Measurements from ENCODE around the gene ITGB1BP1.

ITGB1BP1 gene

DNA sequence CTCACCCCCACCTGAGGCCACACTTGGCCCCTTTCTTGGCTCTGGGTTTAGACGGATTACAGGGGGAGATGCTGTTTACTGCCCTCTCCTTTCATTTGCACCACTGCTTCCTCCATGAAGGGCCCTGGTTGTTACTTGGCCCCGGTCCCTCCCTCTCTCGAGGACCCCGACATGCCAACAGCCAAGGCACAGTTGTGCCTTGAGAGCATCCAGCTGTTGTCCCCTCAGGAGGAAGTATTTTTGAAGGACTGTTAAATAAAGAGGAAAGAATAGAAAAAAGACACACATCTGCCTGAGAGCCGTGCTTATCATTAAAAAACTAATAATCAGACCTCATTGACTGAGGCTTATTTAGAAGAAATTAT, 44.0 kb downstream of the ITGB1BP1 start:
- no peak overlapping the region for H3K9ac ChIP-seq (ENCODE audit: low read length)
- H3K9me3 ChIP-seq (ENCODE audit: control insufficient read depth, low read length): no peaks in the 10 kb centered on the region
- H3K4me3 ChIP-seq (ENCODE audit: low read length): no peak overlapping the region
- H3K27me3 ChIP-seq (ENCODE audit: control insufficient read depth, insufficient read depth, low read length): no peaks in the 10 kb centered on the region
- H3K4me1 ChIP-seq (ENCODE audit: control insufficient read depth, insufficient read depth, low read length): peaks cover 18% of the 10 kb centered on the region
- H3K36me3 ChIP-seq (ENCODE audit: control insufficient read depth, insufficient read depth, low read length): peaks cover 15% of the 10 kb centered on the region

DNA sequence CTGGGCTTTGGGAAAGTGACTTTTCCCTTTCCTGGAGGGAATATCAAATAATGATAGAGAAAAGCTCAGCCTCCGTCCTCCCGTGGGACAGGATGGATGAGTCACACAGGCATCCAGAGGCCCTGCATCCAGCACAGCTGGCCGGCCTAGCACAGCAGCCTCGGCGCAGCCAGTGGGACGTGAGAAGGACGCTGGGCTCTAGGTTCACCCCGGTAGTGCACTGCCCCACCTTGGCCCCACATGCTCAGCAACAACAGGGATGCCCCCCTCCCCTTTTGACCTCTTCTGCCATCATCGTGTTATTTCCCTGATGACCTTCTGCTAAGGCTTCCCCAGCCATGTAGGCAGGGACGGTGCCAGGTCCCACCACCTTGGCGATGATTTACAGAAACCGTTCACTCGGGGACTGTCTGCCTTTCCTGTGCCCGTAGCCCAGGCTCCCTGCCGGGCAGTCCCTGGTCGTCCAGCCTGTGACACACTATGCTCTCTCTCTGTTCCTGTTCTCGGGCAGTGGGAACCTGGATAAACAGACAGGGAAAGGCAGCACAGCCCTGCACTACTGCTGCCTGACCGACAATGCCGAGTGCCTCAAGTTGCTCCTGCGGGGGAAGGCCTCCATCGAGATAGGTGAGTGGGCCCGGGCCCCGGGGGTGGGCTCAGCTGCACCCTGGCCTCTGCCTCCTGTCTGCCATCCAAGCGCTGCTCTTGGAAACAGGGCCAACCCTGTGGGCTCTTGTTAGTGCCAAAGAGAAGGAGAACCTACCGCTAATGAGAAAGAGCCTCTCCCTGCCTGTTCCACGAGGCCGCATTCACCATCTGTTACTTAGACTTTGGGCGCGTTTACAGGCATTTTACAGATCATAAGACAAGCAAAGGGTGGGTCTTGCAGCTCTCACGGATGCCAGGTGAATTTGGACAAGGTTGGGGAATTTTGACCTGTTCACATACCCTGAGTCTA, 44.6 kb downstream of the ITGB1BP1 start:
- H3K36me3 ChIP-seq (ENCODE audit: control insufficient read depth, insufficient read depth, low read length): peaks cover 17% of the 10 kb centered on the region
- no peaks in the 10 kb centered on the region for H3K9me3 ChIP-seq (ENCODE audit: control insufficient read depth, low read length)
- H3K4me1 ChIP-seq (ENCODE audit: control insufficient read depth, insufficient read depth, low read length): peaks cover 18% of the 10 kb centered on the region
- no peak overlapping the region for H3K9ac ChIP-seq (ENCODE audit: low read length)
- no peaks in the 10 kb centered on the region for H3K27me3 ChIP-seq (ENCODE audit: control insufficient read depth, insufficient read depth, low read length)
- H3K4me3 ChIP-seq (ENCODE audit: low read length): no peak overlapping the region

DNA sequence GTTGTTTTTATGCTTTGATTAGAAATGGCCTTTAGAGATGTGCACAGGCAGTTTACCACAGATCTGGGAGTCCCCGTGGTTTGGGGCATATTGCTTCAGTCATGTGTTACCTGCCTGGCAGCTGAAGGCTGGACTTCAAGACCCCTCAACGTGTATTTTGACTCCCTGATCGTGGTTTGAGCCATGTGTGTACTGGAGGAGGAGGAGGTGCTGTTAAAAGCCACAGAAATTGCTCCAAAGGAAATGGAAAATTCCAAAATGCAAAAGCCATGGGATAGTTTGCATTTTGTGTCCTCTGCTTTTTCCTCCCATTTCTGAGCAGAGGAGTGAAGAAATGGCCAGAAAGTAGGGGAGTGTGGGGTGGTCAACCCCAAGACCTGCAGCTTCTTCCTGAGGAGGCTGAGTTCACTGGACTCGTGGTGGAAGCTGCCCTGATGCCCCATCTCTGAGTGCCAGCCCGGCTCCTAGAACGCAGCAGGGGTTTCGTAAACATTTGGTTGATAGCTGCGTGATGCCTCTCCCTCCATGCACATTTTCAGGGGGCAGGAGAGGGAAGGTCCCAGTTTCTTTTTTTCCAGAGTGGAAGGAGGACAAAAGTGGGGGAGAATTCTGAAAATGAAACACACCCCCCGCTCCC, 45.7 kb downstream of the ITGB1BP1 start:
- peaks cover 20% of the 10 kb centered on the region for H3K36me3 ChIP-seq (ENCODE audit: control insufficient read depth, insufficient read depth, low read length)
- H3K4me3 ChIP-seq (ENCODE audit: low read length): no peak overlapping the region
- no peaks in the 10 kb centered on the region for H3K9me3 ChIP-seq (ENCODE audit: control insufficient read depth, low read length)
- peaks cover 18% of the 10 kb centered on the region for H3K4me1 ChIP-seq (ENCODE audit: control insufficient read depth, insufficient read depth, low read length)
- no peaks in the 10 kb centered on the region for H3K27me3 ChIP-seq (ENCODE audit: control insufficient read depth, insufficient read depth, low read length)
- no peak overlapping the region for H3K9ac ChIP-seq (ENCODE audit: low read length)

DNA sequence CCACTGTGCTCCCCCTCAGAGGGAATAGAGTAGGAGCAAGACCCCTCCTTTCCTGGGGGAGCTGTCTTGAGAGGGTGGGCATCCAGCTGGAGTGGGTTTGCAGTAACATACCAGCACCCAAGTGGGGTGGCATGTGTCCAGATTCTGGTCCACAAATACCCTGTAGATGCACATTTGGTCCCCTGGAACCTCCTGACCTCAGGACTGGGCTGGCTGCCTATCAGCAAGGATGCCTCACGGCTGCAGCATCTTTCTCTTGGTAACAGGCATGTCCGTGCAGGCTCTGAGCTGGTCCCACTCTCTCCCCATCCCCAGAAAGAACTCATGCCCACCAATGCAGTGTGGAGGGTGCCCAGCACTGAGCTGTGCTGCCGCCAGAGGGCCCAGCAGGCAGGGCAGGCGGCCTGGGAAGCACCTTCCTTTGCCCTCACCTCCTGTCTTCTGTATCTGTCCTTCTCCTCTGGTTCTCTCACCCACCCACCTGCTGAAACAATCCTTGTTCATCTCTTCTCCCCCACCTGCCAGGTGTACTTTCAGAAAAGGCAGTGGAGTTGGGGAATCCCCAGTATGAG, 47.4 kb downstream of the ITGB1BP1 start:
- Histone ChIP-seq H3K27me3 (ENCODE audit: control insufficient read depth, insufficient read depth, low read length) (no peaks in the 10 kb centered on the region), H3K4me1 (ENCODE audit: control insufficient read depth, insufficient read depth, low read length) (peaks cover 9% of the 10 kb centered on the region), H3K4me3 (ENCODE audit: low read length) (no peak overlapping the region), H3K36me3 (ENCODE audit: control insufficient read depth, insufficient read depth, low read length) (peaks cover 16% of the 10 kb centered on the region), H3K9ac (ENCODE audit: low read length) (no peak overlapping the region), H3K9me3 (ENCODE audit: control insufficient read depth, low read length) (no peaks in the 10 kb centered on the region)

DNA sequence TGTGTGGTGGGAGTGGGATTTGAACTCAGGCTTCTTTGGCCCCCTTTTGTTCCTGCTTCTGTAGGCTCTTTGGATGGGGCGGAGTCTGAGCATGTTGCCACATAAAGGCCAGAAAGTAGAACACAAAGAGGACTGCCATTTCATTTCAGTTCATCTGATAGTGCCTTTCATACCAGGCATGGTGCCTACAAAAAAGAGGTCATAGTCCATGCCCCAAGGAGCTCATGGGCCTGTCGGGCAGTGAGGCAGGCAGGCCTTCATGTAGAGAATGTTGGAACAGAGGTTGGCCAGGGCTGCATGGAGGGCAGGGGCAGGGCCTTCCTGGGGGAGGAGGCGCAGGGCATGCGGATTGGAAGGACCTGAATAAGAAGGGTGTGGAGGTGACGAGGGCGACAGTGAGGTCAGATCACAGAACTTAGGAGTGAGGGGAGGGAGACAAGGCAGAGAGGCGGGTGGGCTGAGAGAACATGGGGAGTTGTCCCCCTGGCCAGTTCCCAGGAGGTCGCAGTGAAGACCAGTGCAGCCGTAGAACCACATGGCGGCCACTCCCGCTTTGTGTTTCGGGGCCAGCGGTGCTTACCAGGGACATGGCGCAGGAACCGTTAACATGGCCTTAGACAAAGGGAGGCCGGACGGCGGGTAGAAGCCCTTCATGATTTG, 49.1 kb downstream of the ITGB1BP1 start:
- H3K9ac ChIP-seq (ENCODE audit: low read length): no peak overlapping the region
- no peaks in the 10 kb centered on the region for H3K27me3 ChIP-seq (ENCODE audit: control insufficient read depth, insufficient read depth, low read length)
- H3K9me3 ChIP-seq (ENCODE audit: control insufficient read depth, low read length): no peaks in the 10 kb centered on the region
- peaks cover 3% of the 10 kb centered on the region for H3K4me1 ChIP-seq (ENCODE audit: control insufficient read depth, insufficient read depth, low read length)
- H3K36me3 ChIP-seq (ENCODE audit: control insufficient read depth, insufficient read depth, low read length): peaks cover 16% of the 10 kb centered on the region
- no peak overlapping the region for H3K4me3 ChIP-seq (ENCODE audit: low read length)

DNA sequence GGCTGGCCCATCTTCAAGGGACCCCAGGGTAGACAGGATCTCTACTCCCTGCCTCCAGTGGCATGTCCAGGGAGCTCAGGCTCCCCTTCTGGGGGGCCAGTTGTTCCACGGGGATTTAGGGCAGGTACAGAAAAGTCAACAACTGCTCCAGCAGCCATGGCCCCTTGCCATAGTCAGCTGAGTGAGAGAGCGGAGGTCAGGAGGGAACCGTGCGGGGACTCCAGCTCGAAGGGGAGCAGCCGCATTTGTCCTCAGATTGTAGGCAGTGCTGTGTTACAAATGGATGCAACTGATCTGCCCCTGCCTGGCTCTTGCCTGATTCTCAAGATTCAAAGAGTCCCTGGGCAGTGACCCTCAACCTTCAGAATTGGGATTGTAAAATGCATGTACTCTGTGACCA, 49.9 kb downstream of the ITGB1BP1 start:
- H3K9ac ChIP-seq (ENCODE audit: low read length): no peak overlapping the region
- H3K27me3 ChIP-seq (ENCODE audit: control insufficient read depth, insufficient read depth, low read length): no peaks in the 10 kb centered on the region
- H3K4me1 ChIP-seq (ENCODE audit: control insufficient read depth, insufficient read depth, low read length): peaks cover under 1% of the 10 kb centered on the region
- H3K4me3 ChIP-seq (ENCODE audit: low read length): no peak overlapping the region
- H3K9me3 ChIP-seq (ENCODE audit: control insufficient read depth, low read length): no peaks in the 10 kb centered on the region
- peaks cover 17% of the 10 kb centered on the region for H3K36me3 ChIP-seq (ENCODE audit: control insufficient read depth, insufficient read depth, low read length)

DNA sequence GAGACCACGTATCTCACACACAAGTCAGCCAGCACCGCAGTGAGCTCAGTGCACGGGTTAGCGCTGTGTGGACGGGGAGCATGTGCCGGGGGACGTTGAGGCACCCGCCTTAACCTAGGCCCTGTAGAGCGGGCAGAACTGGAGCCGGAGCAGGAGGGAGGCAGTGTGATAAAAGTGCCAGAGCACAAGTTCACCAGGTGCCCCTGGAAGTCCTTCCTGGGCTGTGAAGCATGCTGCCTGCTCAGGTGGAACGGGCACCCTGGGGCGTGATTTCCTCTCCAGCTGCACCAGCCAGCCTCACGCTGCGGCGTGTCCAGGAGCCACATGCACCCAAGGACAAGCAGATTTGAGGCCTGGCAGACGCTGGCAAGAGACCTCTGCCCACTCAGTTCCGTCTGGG, 50.3 kb downstream of the ITGB1BP1 start:
- no peaks in the 10 kb centered on the region for H3K27me3 ChIP-seq (ENCODE audit: control insufficient read depth, insufficient read depth, low read length)
- no peaks in the 10 kb centered on the region for H3K9me3 ChIP-seq (ENCODE audit: control insufficient read depth, low read length)
- no peaks in the 10 kb centered on the region for H3K4me1 ChIP-seq (ENCODE audit: control insufficient read depth, insufficient read depth, low read length)
- no peak overlapping the region for H3K9ac ChIP-seq (ENCODE audit: low read length)
- H3K36me3 ChIP-seq (ENCODE audit: control insufficient read depth, insufficient read depth, low read length): peaks cover 20% of the 10 kb centered on the region
- no peak overlapping the region for H3K4me3 ChIP-seq (ENCODE audit: low read length)

DNA sequence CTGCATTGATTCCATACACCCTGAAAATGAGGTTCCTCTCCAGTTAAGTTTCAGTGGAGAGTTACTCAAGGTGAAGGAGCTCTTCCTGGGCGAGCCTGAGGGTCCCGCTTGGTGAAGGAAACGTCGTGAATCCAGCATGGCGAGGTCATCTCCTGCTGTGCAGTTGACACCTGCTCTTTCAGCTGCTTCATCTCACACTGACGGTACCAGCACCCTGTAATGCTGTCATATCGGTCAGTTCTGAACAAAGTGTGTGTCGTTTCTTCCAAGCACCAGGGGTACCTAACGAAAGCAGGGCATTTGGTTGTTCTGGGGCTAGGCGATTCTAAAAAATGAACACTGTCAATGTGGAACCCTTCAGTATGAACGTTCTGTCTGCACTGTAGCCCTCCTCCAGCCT, 52.6 kb downstream of the ITGB1BP1 start:
- peaks cover 33% of the 10 kb centered on the region for H3K36me3 ChIP-seq (ENCODE audit: control insufficient read depth, insufficient read depth, low read length)
- H3K9ac ChIP-seq (ENCODE audit: low read length): no peak overlapping the region
- H3K9me3 ChIP-seq (ENCODE audit: control insufficient read depth, low read length): no peaks in the 10 kb centered on the region
- no peaks in the 10 kb centered on the region for H3K4me1 ChIP-seq (ENCODE audit: control insufficient read depth, insufficient read depth, low read length)
- no peaks in the 10 kb centered on the region for H3K27me3 ChIP-seq (ENCODE audit: control insufficient read depth, insufficient read depth, low read length)
- no peak overlapping the region for H3K4me3 ChIP-seq (ENCODE audit: low read length)

DNA sequence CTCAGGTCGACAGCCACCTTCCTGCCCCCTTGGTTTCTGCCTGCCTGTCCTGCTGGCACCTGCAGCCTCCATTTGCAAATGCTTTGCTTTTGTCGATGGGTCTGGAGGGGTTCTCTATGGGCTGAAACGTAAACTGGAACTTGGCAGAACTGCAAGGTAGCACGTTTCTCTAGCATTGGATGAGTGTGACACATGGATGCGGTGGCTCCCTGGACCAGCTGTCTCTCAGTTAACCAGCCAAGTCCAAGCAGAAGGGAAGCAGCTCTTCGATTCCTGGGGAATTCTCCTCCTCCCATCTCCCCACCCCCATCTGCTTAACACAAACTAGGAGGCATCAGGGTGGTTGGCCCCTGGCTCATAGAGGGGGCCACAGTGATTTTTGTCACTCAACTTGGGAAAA, 57.3 kb downstream of the ITGB1BP1 start:
- no peaks in the 10 kb centered on the region for H3K9me3 ChIP-seq (ENCODE audit: control insufficient read depth, low read length)
- no peak overlapping the region for H3K9ac ChIP-seq (ENCODE audit: low read length)
- H3K4me3 ChIP-seq (ENCODE audit: low read length): no peak overlapping the region
- no peaks in the 10 kb centered on the region for H3K4me1 ChIP-seq (ENCODE audit: control insufficient read depth, insufficient read depth, low read length)
- H3K27me3 ChIP-seq (ENCODE audit: control insufficient read depth, insufficient read depth, low read length): no peaks in the 10 kb centered on the region
- H3K36me3 ChIP-seq (ENCODE audit: control insufficient read depth, insufficient read depth, low read length): peaks cover 17% of the 10 kb centered on the region

DNA sequence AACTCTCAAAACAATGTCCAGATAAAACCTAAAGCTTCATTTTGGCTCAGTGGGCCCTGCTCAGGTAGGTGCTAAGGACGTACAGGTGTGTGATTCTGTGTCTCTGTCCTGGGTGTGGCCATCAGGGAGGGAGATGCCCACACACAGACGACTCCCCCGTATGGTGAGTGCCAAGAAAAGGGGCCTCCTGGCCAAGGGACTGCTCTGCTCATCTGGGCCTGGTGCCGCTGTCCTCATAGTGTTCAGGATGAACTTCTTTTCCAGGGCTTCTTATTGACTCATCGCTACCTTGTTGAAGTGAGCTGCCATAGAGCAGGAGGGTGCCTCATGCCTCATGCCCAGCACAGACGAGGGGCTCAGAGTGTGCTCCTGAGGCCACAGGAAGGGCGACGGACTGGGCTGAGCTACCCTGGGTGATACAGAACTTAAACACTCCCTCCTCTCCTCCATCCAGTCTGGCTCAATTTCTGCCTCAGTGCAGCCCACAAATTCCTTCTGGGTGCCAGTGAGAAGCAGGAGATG, 57.8 kb downstream of the ITGB1BP1 start:
- no peak overlapping the region for H3K9ac ChIP-seq (ENCODE audit: low read length)
- no peaks in the 10 kb centered on the region for H3K4me1 ChIP-seq (ENCODE audit: control insufficient read depth, insufficient read depth, low read length)
- H3K36me3 ChIP-seq (ENCODE audit: control insufficient read depth, insufficient read depth, low read length): peaks cover 17% of the 10 kb centered on the region
- no peaks in the 10 kb centered on the region for H3K27me3 ChIP-seq (ENCODE audit: control insufficient read depth, insufficient read depth, low read length)
- H3K9me3 ChIP-seq (ENCODE audit: control insufficient read depth, low read length): no peaks in the 10 kb centered on the region
- no peak overlapping the region for H3K4me3 ChIP-seq (ENCODE audit: low read length)

DNA sequence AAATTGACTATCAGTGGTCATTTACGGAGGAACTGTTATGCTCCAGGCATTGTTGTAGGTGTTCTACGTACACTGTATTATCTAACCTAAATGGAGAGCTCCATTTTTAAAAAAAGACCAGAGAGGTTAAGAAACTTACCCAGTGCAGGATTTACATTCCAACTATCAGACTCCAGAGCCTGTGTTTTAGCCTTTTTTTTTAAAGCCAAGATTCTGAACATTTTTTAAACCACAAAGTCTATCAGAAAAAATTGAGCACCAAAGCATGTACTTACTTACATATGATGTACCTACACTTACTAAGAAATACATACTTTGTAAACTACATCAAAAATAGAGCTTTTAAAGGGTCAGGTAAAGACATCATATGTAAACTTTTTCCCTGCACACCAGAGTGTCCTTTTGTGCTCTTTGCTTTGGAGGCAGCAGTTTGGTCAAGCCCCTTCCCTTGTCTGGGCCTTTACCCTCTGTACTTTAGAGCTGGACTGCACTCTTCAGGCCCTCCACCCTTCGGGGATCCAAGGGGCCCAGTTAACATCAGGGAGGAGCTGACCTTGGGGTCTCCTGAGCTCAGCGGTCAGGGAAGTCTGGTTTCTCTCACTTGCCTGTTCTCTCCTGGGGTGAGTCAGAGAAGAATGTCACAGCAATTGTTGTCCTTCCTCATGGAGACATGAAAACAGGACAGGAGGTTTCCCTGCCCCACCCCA, 58.4 kb downstream of the ITGB1BP1 start:
- Histone ChIP-seq H3K9me3 (ENCODE audit: control insufficient read depth, low read length) (no peaks in the 10 kb centered on the region), H3K27me3 (ENCODE audit: control insufficient read depth, insufficient read depth, low read length) (no peaks in the 10 kb centered on the region), H3K36me3 (ENCODE audit: control insufficient read depth, insufficient read depth, low read length) (peaks cover 18% of the 10 kb centered on the region), H3K4me3 (ENCODE audit: low read length) (no peak overlapping the region), H3K9ac (ENCODE audit: low read length) (no peak overlapping the region), H3K4me1 (ENCODE audit: control insufficient read depth, insufficient read depth, low read length) (no peaks in the 10 kb centered on the region)

Data from mucosa of stomach (tissue), 1 donor.